RWPE2 (cell line): Measurements from ENCODE around the gene RCOR1.

ENCODE experiments used
- ATAC-seq: fragments of 200-7000 bp; cut with Tn5 transposase; 3 replicates; pipeline ENCODE4 v1.9.1; 2021; ENCODE audit warnings: low read depth
- DNase-seq: peaks from one replicate; pipeline ENCODE4 v3.0.0-alpha.2; 2020; ENCODE audit warnings: low spot score
- H3K27ac ChIP-seq: fragments of 450-650 bp; 2 replicates; pipeline ENCODE4 v1.5.1; 2017; ENCODE audit warnings: mild to moderate bottlenecking; ENCODE audit not compliant: poor library complexity, severe bottlenecking
- H3K27me3 ChIP-seq: fragments of 250-450 bp; sonication (Bioruptor Pico); 2 replicates; pipeline ENCODE4 v1.5.1; 2021; ENCODE audit warnings: mild to moderate bottlenecking, moderate library complexity; ENCODE audit not compliant: insufficient read depth, poor library complexity, severe bottlenecking
- H3K36me3 ChIP-seq: fragments of 250-450 bp; sonication (Bioruptor Pico); 2 replicates; pipeline ENCODE4 v1.5.1; 2020; ENCODE audit warnings: low read depth, mild to moderate bottlenecking, moderate library complexity
- H3K4me1 ChIP-seq: fragments of 250-450 bp; sonication (Bioruptor Pico); 2 replicates; pipeline ENCODE4 v1.5.1; 2021; ENCODE audit warnings: mild to moderate bottlenecking, moderate library complexity; ENCODE audit not compliant: insufficient read depth, poor library complexity, severe bottlenecking
- H3K4me3 ChIP-seq: fragments of 250-450 bp; sonication (Bioruptor Pico); 2 replicates; pipeline ENCODE4 v1.5.1; 2021; ENCODE audit warnings: mild to moderate bottlenecking, moderate library complexity; ENCODE audit not compliant: severe bottlenecking
- H3K9me3 ChIP-seq: fragments of 250-450 bp; sonication (Bioruptor Pico); 2 replicates; pipeline ENCODE4 v1.5.1; 2021; ENCODE audit warnings: mild to moderate bottlenecking, moderate library complexity; ENCODE audit not compliant: severe bottlenecking
- CTCF ChIP-seq: fragments of 450-650 bp; IDR thresholded peaks from one replicate; pipeline ENCODE4 v1.5.1; 2017; ENCODE audit warnings: mild to moderate bottlenecking, moderate library complexity; ENCODE audit not compliant: poor library complexity, severe bottlenecking

The RCOR1 gene

DNA sequence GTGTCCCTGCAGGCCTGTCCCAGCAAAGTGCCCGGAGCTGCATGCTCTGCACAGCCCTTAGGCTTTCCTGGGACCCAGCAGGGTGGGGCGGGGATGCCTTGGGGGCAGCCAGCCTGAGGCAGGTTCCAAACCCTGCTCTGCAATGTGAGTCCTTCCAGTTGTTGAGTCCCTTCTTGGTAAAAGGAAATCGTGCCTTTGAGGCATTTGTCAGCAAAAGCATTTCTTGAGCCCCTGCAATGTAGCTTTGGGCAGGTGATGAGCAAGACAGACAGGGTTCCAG is 146.7 kb downstream of the RCOR1 start:
- ATAC-seq: no peak
- no peaks in the 10 kb centered on the region; the same call in none of the 2 replicates for H3K36me3 ChIP-seq
- H3K27ac ChIP-seq: no peak overlapping the region
- H3K27me3 ChIP-seq: no peaks in the 10 kb centered on the region
- H3K4me3 ChIP-seq: no peak overlapping the region
- no peaks in the 10 kb centered on the region for H3K9me3 ChIP-seq
- DNase-seq: no peak
- no peak for TF ChIP-seq CTCF
- H3K4me1 ChIP-seq: no peaks in the 10 kb centered on the region

- TF ChIP-seq CTCF: no peak
- H3K36me3 ChIP-seq: peaks cover 7% of the 10 kb centered on the region; the same call in 1 of the 2 replicates
- no peaks in the 10 kb centered on the region for H3K27me3 ChIP-seq
- H3K4me1 ChIP-seq: no peaks in the 10 kb centered on the region
- DNase-seq: no peak
- no peaks in the 10 kb centered on the region for H3K9me3 ChIP-seq
- peak; percentile 17; the same call in 1 of the 3 replicates for ATAC-seq
- H3K27ac ChIP-seq: no peak overlapping the region
- no peak overlapping the region for H3K4me3 ChIP-seq
Observed at GRCh38 chr14:102746634-102747438, 154.4 kb downstream of the RCOR1 start.

GRCh38 chr14:102748806-102749205 is 156.4 kb downstream of the RCOR1 start:
- H3K27ac ChIP-seq: no peak overlapping the region
- ATAC-seq (no peak), DNase-seq (no peak)
- H3K4me3 ChIP-seq: no peak overlapping the region
- peaks cover 7% of the 10 kb centered on the region; the same call in 1 of the 2 replicates for H3K36me3 ChIP-seq
- no peaks in the 10 kb centered on the region for H3K27me3 ChIP-seq
- TF ChIP-seq CTCF: no peak
- H3K4me1 ChIP-seq: no peaks in the 10 kb centered on the region
- H3K9me3 ChIP-seq: no peaks in the 10 kb centered on the region

DNA sequence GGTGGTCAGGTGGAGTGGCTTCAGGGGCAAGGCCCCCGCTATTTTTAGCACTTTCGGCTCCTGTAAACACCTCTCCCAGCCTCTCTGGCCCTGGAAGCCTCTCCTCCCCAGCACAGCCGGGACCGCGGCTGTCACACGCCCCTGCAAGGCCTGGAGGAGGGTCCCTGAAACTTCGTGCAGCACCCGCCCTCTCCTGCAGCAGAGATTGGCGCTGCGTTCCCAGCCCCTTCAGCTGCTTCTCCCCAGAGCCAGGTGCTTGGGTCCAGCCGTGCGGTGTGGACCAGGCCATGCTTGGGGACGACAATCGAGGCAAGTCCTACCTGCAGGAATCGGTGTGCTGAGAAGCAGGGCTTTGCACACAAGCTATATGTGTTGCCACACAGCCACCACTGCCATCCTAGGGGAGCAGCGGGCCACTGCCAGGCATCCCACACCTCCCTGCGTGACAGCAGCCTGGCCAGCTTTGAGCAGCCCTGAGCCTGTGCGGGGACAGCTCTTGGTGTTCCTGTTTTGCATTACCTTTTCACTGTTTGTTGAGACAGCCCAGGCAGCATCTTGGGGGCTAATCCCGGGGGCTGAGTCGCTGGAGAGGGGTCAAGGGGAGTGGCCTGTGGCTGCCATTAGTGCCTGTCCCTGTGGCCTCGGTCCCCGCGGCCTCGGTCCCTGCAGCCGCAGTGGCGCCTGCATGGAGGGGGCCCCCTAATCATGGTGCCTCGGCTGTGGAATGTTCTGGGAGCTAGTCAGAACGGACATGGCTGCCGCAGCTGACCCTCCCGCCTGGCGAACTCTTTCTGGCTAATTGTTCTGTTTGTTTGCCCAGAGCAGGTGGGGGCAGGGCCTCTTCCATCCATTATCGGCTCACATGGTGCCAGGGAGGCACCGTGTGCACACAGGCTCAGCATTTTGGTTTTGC is 157.2 kb downstream of the RCOR1 start:
- no peak overlapping the region for H3K27ac ChIP-seq
- no peaks in the 10 kb centered on the region for H3K4me1 ChIP-seq
- H3K36me3 ChIP-seq: peaks cover 7% of the 10 kb centered on the region; the same call in 1 of the 2 replicates
- no peak overlapping the region for H3K4me3 ChIP-seq
- TF ChIP-seq CTCF: no peak
- no peaks in the 10 kb centered on the region for H3K9me3 ChIP-seq
- ATAC-seq (no peak), DNase-seq (no peak)
- no peaks in the 10 kb centered on the region for H3K27me3 ChIP-seq

GRCh38 chr14:102750376-102750775 is 157.9 kb downstream of the RCOR1 start:
- no peak for TF ChIP-seq CTCF
- no peak for DNase-seq
- no peaks in the 10 kb centered on the region for H3K9me3 ChIP-seq
- no peak overlapping the region for H3K4me3 ChIP-seq
- no peaks in the 10 kb centered on the region for H3K27me3 ChIP-seq
- H3K36me3 ChIP-seq: peaks cover 7% of the 10 kb centered on the region; the same call in 1 of the 2 replicates
- no peak for ATAC-seq
- H3K27ac ChIP-seq: no peak overlapping the region
- H3K4me1 ChIP-seq: no peaks in the 10 kb centered on the region
